Hepatocyte (in vitro differentiated cells): Measurements from ENCODE around the gene HECW1. TPM values are rescaled to one million over a fixed set of nuclear protein-coding genes. Genes with fewer than 3 reads are reported as not detected.

Experiments
- DNase-seq: peaks from one replicate; pipeline ENCODE4 v3.0.0-alpha.2; 2016; ENCODE audit warnings: low spot score
- H2AFZ ChIP-seq: fragments of 200-600 bp; sonication (generic); 2 replicates; pipeline ENCODE4 v1.6.0; 2016; ENCODE audit warnings: antibody characterized with exemption, mild to moderate bottlenecking
- H3K27ac ChIP-seq: fragments of 200-600 bp; sonication (generic); 2 replicates; pipeline ENCODE4 v1.5.1; 2016; ENCODE audit warnings: mild to moderate bottlenecking
- H3K27me3 ChIP-seq: fragments of 200-600 bp; sonication (generic); 2 replicates; pipeline ENCODE4 v1.6.1; 2016
- H3K36me3 ChIP-seq: fragments of 200-600 bp; sonication (generic); replicated peaks from 2 replicates; pipeline ENCODE4 v1.5.1; 2016; ENCODE audit warnings: low read depth; ENCODE audit not compliant: insufficient read depth
- H3K4me1 ChIP-seq: fragments of 200-600 bp; sonication (generic); 2 replicates; pipeline ENCODE4 v1.5.1; 2016; ENCODE audit warnings: mild to moderate bottlenecking, moderate library complexity; ENCODE audit not compliant: insufficient read depth
- H3K4me2 ChIP-seq: fragments of 200-600 bp; sonication (generic); 2 replicates; pipeline ENCODE4 v1.6.0; 2016
- H3K4me3 ChIP-seq: fragments of 200-600 bp; sonication (generic); 2 replicates; pipeline ENCODE4 v1.5.1; 2016; ENCODE audit warnings: mild to moderate bottlenecking
- H3K79me2 ChIP-seq: fragments of 200-600 bp; sonication (generic); 2 replicates; pipeline ENCODE4 v1.6.0; 2017; ENCODE audit warnings: mild to moderate bottlenecking
- H3K9me2 ChIP-seq: fragments of 200-600 bp; sonication (generic); replicated peaks from 2 replicates; pipeline ENCODE4 v1.6.0; 2017; ENCODE audit warnings: mild to moderate bottlenecking; ENCODE audit not compliant: insufficient read depth
- H3K9me3 ChIP-seq: fragments of 200-600 bp; sonication (generic); 2 replicates; pipeline ENCODE4 v1.5.1; 2016; ENCODE audit warnings: low read depth, mild to moderate bottlenecking
- H4K20me1 ChIP-seq: fragments of 200-600 bp; sonication (generic); 2 replicates; pipeline ENCODE4 v1.6.0; 2016; ENCODE audit warnings: mild to moderate bottlenecking; ENCODE audit not compliant: insufficient read depth, poor library complexity, severe bottlenecking
- CTCF ChIP-seq: fragments of 200-600 bp; sonication (generic); IDR thresholded peaks from 2 replicates; pipeline ENCODE4 v1.5.1; 2016; ENCODE audit warnings: antibody characterized with exemption, mild to moderate bottlenecking; ENCODE audit not compliant: poor library complexity
- EZH2 ChIP-seq: fragments of 200-600 bp; sonication (generic); IDR thresholded peaks from 2 replicates; pipeline ENCODE4 v1.6.1; 2016; ENCODE audit warnings: antibody characterized with exemption, mild to moderate bottlenecking, borderline replicate concordance
- EZH2phosphoT487 ChIP-seq: fragments of 200-600 bp; sonication (generic); IDR thresholded peaks from one replicate; pipeline ENCODE4 v1.6.1; 2018; ENCODE audit warnings: antibody characterized with exemption, mild to moderate bottlenecking, low read depth, moderate library complexity; ENCODE audit not compliant: unreplicated experiment, severe bottlenecking
- WGBS: methylation state at CpG from one replicate; pipeline ENCODE4 v1.1.6; 2016; ENCODE audit warnings: low lambda C conversion rate; ENCODE audit errors: missing lambda C conversion rate; 5-methylcytosine and 5-hydroxymethylcytosine counted together
- polyA plus RNA-seq: library from polyadenylated mRNA; unstranded; fragments of >200 nt; fragmentation: Nextera tagmentation; extraction: Ambion mirVana; gene quantifications from 2 replicates; pipeline ENCODE4 v1.2.1, GENCODE V29; 2016
- total RNA-seq: library from RNA; depleted of rRNA; stranded (reverse); fragments of >200 nt; gene quantifications from 2 replicates; pipeline ENCODE4 v1.2.3, GENCODE V29; 2014

HECW1 gene
- total and polyA plus RNA-seq, 2 experiments from 2014 or later = 1.5 to 7.6 TPM

GRCh38 chr7:43295429-43295828, 183.0 kb downstream of the HECW1 start:
- Histone ChIP-seq H3K4me2 (no peak overlapping the region), H3K9me3 (no peaks in the 10 kb centered on the region), H3K9me2 (no peaks in the 10 kb centered on the region), H2AFZ (no peak overlapping the region), H4K20me1 (no peaks in the 10 kb centered on the region), H3K4me1 (no peaks in the 10 kb centered on the region), H3K4me3 (no peak overlapping the region), H3K79me2 (no peaks in the 10 kb centered on the region), H3K36me3 (no peaks in the 10 kb centered on the region), H3K27me3 (no peaks in the 10 kb centered on the region), H3K27ac (no peak overlapping the region)
- TF ChIP-seq CTCF (no peak), EZH2phosphoT487 (no peak), EZH2 (no peak)
- 57% methylated on average over 3 of the region's 3 CpGs for WGBS
- no peak for DNase-seq

GRCh38 chr7:43296306-43296705, 183.9 kb downstream of the HECW1 start:
- 71% methylated on average over 6 of the region's 6 CpGs for WGBS
- DNase-seq = no peak
- H3K4me2 ChIP-seq = no peak overlapping the region

GRCh38 chr7:43298617-43299016, 186.2 kb downstream of the HECW1 start:
- H3K27ac ChIP-seq = no peak overlapping the region
- no peaks in the 10 kb centered on the region for H3K79me2 ChIP-seq
- H3K4me3 ChIP-seq = no peak overlapping the region
- no peak for TF ChIP-seq EZH2
- TF ChIP-seq EZH2phosphoT487 = no peak
- TF ChIP-seq CTCF = no peak
- H3K4me1 ChIP-seq = peaks cover 8% of the 10 kb centered on the region
- no peaks in the 10 kb centered on the region for H3K27me3 ChIP-seq
- H3K4me2 ChIP-seq = no peak overlapping the region
- 81% methylated on average over 8 of the region's 8 CpGs for WGBS
- DNase-seq = no peak
- H3K9me2 ChIP-seq = no peaks in the 10 kb centered on the region
- H3K9me3 ChIP-seq = no peaks in the 10 kb centered on the region
- no peaks in the 10 kb centered on the region for H3K36me3 ChIP-seq
- H4K20me1 ChIP-seq = no peaks in the 10 kb centered on the region
- no peak overlapping the region for H2AFZ ChIP-seq

More at GRCh38 chr7:43296306-43296705, 183.9 kb downstream of the HECW1 start:
- H3K9me3 ChIP-seq = no peaks in the 10 kb centered on the region
- no peaks in the 10 kb centered on the region for H3K4me1 ChIP-seq
- no peak overlapping the region for H3K27ac ChIP-seq
- H3K79me2 ChIP-seq = no peaks in the 10 kb centered on the region
- no peaks in the 10 kb centered on the region for H3K27me3 ChIP-seq
- no peaks in the 10 kb centered on the region for H4K20me1 ChIP-seq
- no peaks in the 10 kb centered on the region for H3K36me3 ChIP-seq
- H2AFZ ChIP-seq = no peak overlapping the region
- TF ChIP-seq EZH2phosphoT487 (no peak), EZH2 (no peak), CTCF (no peak)
- H3K9me2 ChIP-seq = no peaks in the 10 kb centered on the region
- H3K4me3 ChIP-seq = no peak overlapping the region

GRCh38 chr7:43300121-43300520, 187.7 kb downstream of the HECW1 start:
- Histone ChIP-seq H3K79me2 (no peaks in the 10 kb centered on the region), H3K4me2 (no peak overlapping the region), H3K9me2 (no peaks in the 10 kb centered on the region), H3K4me1 (peaks cover 8% of the 10 kb centered on the region), H3K9me3 (no peaks in the 10 kb centered on the region), H3K4me3 (no peak overlapping the region), H3K27me3 (no peaks in the 10 kb centered on the region), H3K36me3 (no peaks in the 10 kb centered on the region), H2AFZ (no peak overlapping the region), H3K27ac (no peak overlapping the region), H4K20me1 (no peaks in the 10 kb centered on the region)
- WGBS = 85% methylated on average over 3 of the region's 3 CpGs
- TF ChIP-seq EZH2phosphoT487 (no peak), EZH2 (no peak), CTCF (no peak)
- DNase-seq = no peak
